IMR-90 (cell line): ENCODE measurements around the gene SH3RF3. TPM values are rescaled to one million over a fixed set of nuclear protein-coding genes. Genes with fewer than 3 reads are reported as not detected.
A peak's percentile ranks its signal among the peaks of the same experiment; 100 is the strongest.

Experiments
- ATAC-seq: fragments of 200-7000 bp; cut with Tn5 transposase; 2 replicates; pipeline ENCODE4 v1.9.1; 2020; ENCODE audit warnings: low read depth, mild to moderate bottlenecking, moderate library complexity
- BruUV-seq: library from RNA; stranded (reverse); fragments of 400-500 nt; replicated peaks from 2 replicates; lab custom pipeline; 2021; lab: Mats Ljungman, UMichigan
- CTCF ChIA-PET: fragments of 300-600 bp; formaldehyde crosslinking; extraction: SDS; loops from one replicate; lab custom pipeline; 2021; ENCODE audit warnings: antibody characterized with exemption; lab: Yijun Ruan, JAX
- POLR2A ChIA-PET: fragments of 300-600 bp; sonication (Branson Sonifier 250); formaldehyde crosslinking; loops from one replicate; lab custom pipeline; 2022; ENCODE audit warnings: antibody characterized with exemption; ENCODE audit not compliant: unreplicated experiment; lab: Charles Lee
- DNase-seq: peaks from one replicate; pipeline ENCODE4 v3.0.0; 2013
- H2AFZ ChIP-seq: replicated peaks from 2 replicates; pipeline ENCODE3; 2013; ENCODE audit warnings: low read length, mild to moderate bottlenecking; ENCODE audit not compliant: poor library complexity
- H2AK5ac ChIP-seq: 2 replicates; pipeline ENCODE4 v1.6.1; 2013; ENCODE audit warnings: low read depth, low read length, inconsistent platforms
- H2AK9ac ChIP-seq: replicated peaks from 2 replicates; pipeline ENCODE3; 2013; ENCODE audit warnings: mild to moderate bottlenecking, low read depth, low read length, moderate library complexity; ENCODE audit not compliant: poor library complexity
- H2BK120ac ChIP-seq: 2 replicates; pipeline ENCODE4 v1.6.1; 2013; ENCODE audit warnings: low read depth, low read length, inconsistent platforms
- H2BK15ac ChIP-seq: 3 replicates; pipeline ENCODE4 v1.6.1; 2013; ENCODE audit warnings: low read depth, low read length, inconsistent platforms
- H2BK20ac ChIP-seq: 2 replicates; pipeline ENCODE4 v1.6.1; 2013; ENCODE audit warnings: low read depth, mild to moderate bottlenecking, inconsistent platforms, low read length, moderate library complexity
- H2BK5ac ChIP-seq: 2 replicates; pipeline ENCODE4 v1.6.1; 2013; ENCODE audit warnings: mild to moderate bottlenecking, low read depth, low read length, inconsistent platforms; ENCODE audit not compliant: poor library complexity, severe bottlenecking
- H3K14ac ChIP-seq: replicated peaks from 2 replicates; pipeline ENCODE4 v1.6.1; 2013; ENCODE audit warnings: low read depth, low read length, inconsistent platforms
- H3K18ac ChIP-seq: 2 replicates; pipeline ENCODE4 v1.6.1; 2013; ENCODE audit warnings: low read depth, low read length, control low read depth
- H3K23ac ChIP-seq: 2 replicates; pipeline ENCODE4 v1.6.1; 2013; ENCODE audit warnings: low read depth, low read length, inconsistent platforms
- H3K27ac ChIP-seq: 2 replicates; pipeline ENCODE4 v1.5.1; 2013; ENCODE audit warnings: mild to moderate bottlenecking, control low read depth, low read length; ENCODE audit not compliant: insufficient read depth
- H3K27me3 ChIP-seq: 2 replicates; pipeline ENCODE4 v1.6.1; 2013; ENCODE audit warnings: low read length; ENCODE audit not compliant: control insufficient read depth, insufficient read depth
- H3K36me3 ChIP-seq: 2 replicates; pipeline ENCODE4 v1.6.1; 2013; ENCODE audit warnings: low read length, mixed read lengths; ENCODE audit not compliant: control insufficient read depth, insufficient read depth
- H3K4ac ChIP-seq: 2 replicates; pipeline ENCODE4 v1.6.1; 2013; ENCODE audit warnings: low read depth, low read length, inconsistent platforms
- H3K4me1 ChIP-seq: 2 replicates; pipeline ENCODE4 v1.6.1; 2013; ENCODE audit warnings: low read length, mixed read lengths; ENCODE audit not compliant: control insufficient read depth, insufficient read depth
- H3K4me2 ChIP-seq: 2 replicates; pipeline ENCODE4 v1.6.1; 2013; ENCODE audit warnings: low read depth, mild to moderate bottlenecking, control low read depth, low read length, moderate library complexity
- H3K4me3 ChIP-seq: 2 replicates; pipeline ENCODE4 v1.5.1; 2013; ENCODE audit warnings: low read depth, mild to moderate bottlenecking, control low read depth, low read length, moderate library complexity; ENCODE audit not compliant: insufficient read depth
- H3K56ac ChIP-seq: 2 replicates; pipeline ENCODE4 v1.6.1; 2013; ENCODE audit warnings: low read length, inconsistent platforms; ENCODE audit not compliant: insufficient read depth; ENCODE audit errors: extremely low read depth
- H3K79me1 ChIP-seq, 2 experiments: 2 replicates each; pipeline ENCODE4 v1.6.1; 2013; ENCODE audit warnings: low read length in 2 of 2, inconsistent platforms in 1 of 2, low read depth in 1 of 2
- H3K9ac ChIP-seq: 2 replicates; pipeline ENCODE4 v1.6.1; 2013; ENCODE audit warnings: low read depth, low read length, control low read depth
- H3K9me1 ChIP-seq: 2 replicates; pipeline ENCODE4 v1.6.1; 2013; ENCODE audit warnings: low read length, inconsistent platforms; ENCODE audit not compliant: insufficient read depth
- H3K9me3 ChIP-seq: 2 replicates; pipeline ENCODE4 v1.6.1; 2013; ENCODE audit warnings: low read length; ENCODE audit not compliant: control insufficient read depth, insufficient read depth
- H4K20me1 ChIP-seq: 2 replicates; pipeline ENCODE4 v1.6.1; 2013; ENCODE audit warnings: low read length, inconsistent platforms; ENCODE audit not compliant: insufficient read depth
- H4K5ac ChIP-seq: 2 replicates; pipeline ENCODE4 v1.6.1; 2013; ENCODE audit warnings: mild to moderate bottlenecking, low read depth, low read length, control low read depth
- H4K8ac ChIP-seq, 2 experiments: 2 replicates each; pipeline ENCODE4 v1.6.1; 2013; ENCODE audit warnings: low read depth in 2 of 2, low read length in 2 of 2, control low read depth in 1 of 2, inconsistent platforms in 1 of 2
- H4K91ac ChIP-seq: 2 replicates; pipeline ENCODE4 v1.6.1; 2013; ENCODE audit warnings: low read depth, low read length, inconsistent platforms; ENCODE audit not compliant: insufficient read depth
- BHLHE40 ChIP-seq: fragments of 150-350 bp; IDR thresholded peaks from 2 replicates; pipeline ENCODE4 v1.6.1; 2016; ENCODE audit warnings: mild to moderate bottlenecking, low read depth, low read length
- CEBPB ChIP-seq: IDR thresholded peaks from 2 replicates; pipeline ENCODE4 v1.6.1; 2012; ENCODE audit warnings: low read depth, low read length, improper control_type of control experiment
- CHD1 ChIP-seq: IDR thresholded peaks from 2 replicates; pipeline ENCODE4 v1.6.1; 2012; ENCODE audit warnings: low read depth, low read length, improper control_type of control experiment
- FOS ChIP-seq: fragments of 150-350 bp; IDR thresholded peaks from 2 replicates; pipeline ENCODE4 v1.6.1; 2016; ENCODE audit warnings: low read depth, low read length
- MAFK ChIP-seq: IDR thresholded peaks from 2 replicates; pipeline ENCODE4 v1.6.1; 2012; ENCODE audit warnings: low read depth, low read length, improper control_type of control experiment
- MAZ ChIP-seq: IDR thresholded peaks from 2 replicates; pipeline ENCODE4 v1.6.1; 2012; ENCODE audit warnings: low read depth, mild to moderate bottlenecking, low read length, improper control_type of control experiment, moderate library complexity, borderline replicate concordance
- MXI1 ChIP-seq: IDR thresholded peaks from 2 replicates; pipeline ENCODE4 v1.6.1; 2012; ENCODE audit warnings: low read depth, mild to moderate bottlenecking, low read length, moderate library complexity, borderline replicate concordance
- NFE2L2 ChIP-seq: fragments of 150-350 bp; IDR thresholded peaks from 2 replicates; pipeline ENCODE4 v1.6.1; 2016; ENCODE audit warnings: low read depth, mild to moderate bottlenecking, low read length
- POLR2A ChIP-seq: IDR thresholded peaks from 2 replicates; pipeline ENCODE4 v1.6.1; 2012; ENCODE audit warnings: mild to moderate bottlenecking, low read depth, low read length
- RAD21 ChIP-seq: IDR thresholded peaks from 2 replicates; pipeline ENCODE4 v1.6.1; 2012; ENCODE audit warnings: low read length, improper control_type of control experiment
- RCOR1 ChIP-seq: IDR thresholded peaks from 2 replicates; pipeline ENCODE4 v1.6.1; 2012; ENCODE audit warnings: mild to moderate bottlenecking, low read length, improper control_type of control experiment; ENCODE audit not compliant: insufficient replicate concordance
- RFX5 ChIP-seq: IDR thresholded peaks from 2 replicates; pipeline ENCODE4 v1.8.0; 2012; ENCODE audit warnings: low read depth, mild to moderate bottlenecking, low read length, moderate library complexity
- SMC3 ChIP-seq: fragments of 150-350 bp; IDR thresholded peaks from 2 replicates; pipeline ENCODE4 v1.6.1; 2016; ENCODE audit warnings: low read depth, mild to moderate bottlenecking, antibody characterized with exemption, low read length, moderate library complexity
- WGBS, 2 experiments: methylation state at CpG; one replicate each; pipeline versions ENCODE4 v1.1.5 to v1.1.7; 2013; ENCODE audit warnings: missing lambda C conversion rate in 2 of 2; ENCODE audit not compliant: insufficient read length in 1 of 2; ENCODE audit errors: extremely low coverage in 2 of 2; 5-methylcytosine and 5-hydroxymethylcytosine counted together
- dilution Hi-C: fragments of 300-500 bp; cut with HindIII; formaldehyde crosslinking; loops from one replicate; pipeline ENCODE4 v1.14.3; 2018; ENCODE audit warnings: low sequenced_read_pairs; ENCODE audit not compliant: unreplicated experiment
- in situ Hi-C: fragments of 300-500 bp; cut with MboI; formaldehyde crosslinking; loops from 3 replicates; pipeline ENCODE4 v1.14.3; 2019; ENCODE audit warnings: low sequenced_read_pairs, inconsistent platforms, mixed read lengths
- intact Hi-C: fragments of 100-400 bp; cut with micrococcal nuclease; formaldehyde crosslinking; loops from 2 replicates; pipeline ENCODE4 v1.10.0; 2022
- polyA plus RNA-seq, 3 experiments: library from polyadenylated mRNA; depleted of rRNA; stranded (reverse); fragments of >200 nt; gene quantifications; 2 replicates each; pipeline ENCODE4 v1.2.3, GENCODE V29; 2012; ENCODE audit warnings: low replicate concordance in 1 of 3
- total RNA-seq: library from RNA; depleted of rRNA; stranded (reverse); fragments of >200 nt; gene quantifications from 2 replicates; pipeline ENCODE4 v1.2.3, GENCODE V29; 2012
- TF ChIP-seq, protein P1 (sequence below): conservative IDR thresholded peaks from 2 replicates; pipeline ENCODE4 v1.5.1; 2012; ENCODE audit warnings: mild to moderate bottlenecking, low read depth, low read length, improper control_type of control experiment
- TF ChIP-seq, protein P2 (sequence below): fragments of 150-350 bp; IDR thresholded peaks from 2 replicates; pipeline ENCODE4 v1.6.1; 2016; ENCODE audit warnings: low read depth, mild to moderate bottlenecking, low read length, moderate library complexity, borderline replicate concordance
- TF ChIP-seq, protein P3 (sequence below): fragments of 150-350 bp; IDR thresholded peaks from 2 replicates; pipeline ENCODE4 v1.6.1; 2017; ENCODE audit warnings: mild to moderate bottlenecking, antibody characterized with exemption, low read length, low read depth

SH3RF3 gene
- total and polyA plus RNA-seq, 2 of the 4 experiments (the other 2 are of a cell fraction): 3.4 to 5.3 TPM

DNA sequence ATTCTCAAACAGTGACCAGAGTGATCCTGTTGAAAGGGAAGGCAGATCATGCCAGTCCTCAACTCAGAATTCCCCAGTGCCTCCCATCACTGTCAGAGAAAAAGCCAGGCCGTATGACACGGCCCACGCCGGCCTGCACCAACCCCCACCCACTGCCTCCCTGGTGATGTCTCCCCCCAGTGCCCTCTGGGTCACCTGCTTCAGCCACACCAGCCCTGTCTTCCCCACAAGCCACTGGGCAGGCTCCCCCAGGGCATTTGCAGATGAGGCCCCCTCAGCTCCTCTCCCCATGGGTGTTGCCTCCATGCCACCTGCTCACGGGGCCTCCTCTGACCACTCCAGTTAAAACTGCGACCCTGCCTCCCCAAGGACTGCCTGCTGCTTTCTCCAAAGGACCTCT lies 169.8 kb downstream of the SH3RF3 start:
- Histone ChIP-seq H3K27ac (no peak overlapping the region), H3K9ac (no peak overlapping the region), H3K4me3 (no peak overlapping the region), H3K36me3 (no peaks in the 10 kb centered on the region), H2BK15ac (no peak overlapping the region), H3K4me1 (peaks cover 8% of the 10 kb centered on the region), H3K4me2 (no peak overlapping the region), H4K8ac (no peak overlapping the region), H3K4ac (0 out of 2 replicates have a peak overlapping the region, but pooled peaks have one; percentile 9), H3K14ac (no peak overlapping the region), H3K27me3 (no peaks in the 10 kb centered on the region), H3K9me3 (peaks cover 3% of the 10 kb centered on the region; the same call in 1 of the 2 replicates), H4K5ac (no peak overlapping the region), H3K18ac (no peak overlapping the region), H2BK120ac (no peak overlapping the region), H3K56ac (no peak overlapping the region), H2AK5ac (no peak overlapping the region), H2AK9ac (peak overlapping the region; percentile 11), H4K20me1 (peaks cover 78% of the 10 kb centered on the region), H3K79me1 (peaks cover 57 to 93% of the 10 kb centered on the region in 2 experiments), H2AFZ (no peak overlapping the region), H2BK5ac (no peak overlapping the region), H3K23ac (no peak overlapping the region), H4K91ac (no peak overlapping the region), H3K9me1 (peaks cover 19% of the 10 kb centered on the region), H2BK20ac (no peak overlapping the region)
- CTCF ChIA-PET: no interaction called here
- no TSS peak for BruUV-seq
- ATAC-seq: no peak
- intact Hi-C loops: no loop called here
- DNase-seq: no peak
- POLR2A ChIA-PET: no interaction called here
- in situ Hi-C loops: no loop called here
- WGBS, 2 experiments: no CpG with 5 or more reads among the region's 6 CpGs
- TF ChIP-seq RFX5: no peak
- TF ChIP-seq BHLHE40: no peak
- TF ChIP-seq, protein P1, sequence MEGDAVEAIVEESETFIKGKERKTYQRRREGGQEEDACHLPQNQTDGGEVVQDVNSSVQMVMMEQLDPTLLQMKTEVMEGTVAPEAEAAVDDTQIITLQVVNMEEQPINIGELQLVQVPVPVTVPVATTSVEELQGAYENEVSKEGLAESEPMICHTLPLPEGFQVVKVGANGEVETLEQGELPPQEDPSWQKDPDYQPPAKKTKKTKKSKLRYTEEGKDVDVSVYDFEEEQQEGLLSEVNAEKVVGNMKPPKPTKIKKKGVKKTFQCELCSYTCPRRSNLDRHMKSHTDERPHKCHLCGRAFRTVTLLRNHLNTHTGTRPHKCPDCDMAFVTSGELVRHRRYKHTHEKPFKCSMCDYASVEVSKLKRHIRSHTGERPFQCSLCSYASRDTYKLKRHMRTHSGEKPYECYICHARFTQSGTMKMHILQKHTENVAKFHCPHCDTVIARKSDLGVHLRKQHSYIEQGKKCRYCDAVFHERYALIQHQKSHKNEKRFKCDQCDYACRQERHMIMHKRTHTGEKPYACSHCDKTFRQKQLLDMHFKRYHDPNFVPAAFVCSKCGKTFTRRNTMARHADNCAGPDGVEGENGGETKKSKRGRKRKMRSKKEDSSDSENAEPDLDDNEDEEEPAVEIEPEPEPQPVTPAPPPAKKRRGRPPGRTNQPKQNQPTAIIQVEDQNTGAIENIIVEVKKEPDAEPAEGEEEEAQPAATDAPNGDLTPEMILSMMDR: no peak
- no peak for TF ChIP-seq SMC3
- TF ChIP-seq RAD21: no peak
- TF ChIP-seq CEBPB: no peak
- TF ChIP-seq MXI1: no peak
- no peak for TF ChIP-seq CHD1
- TF ChIP-seq NFE2L2: no peak
- TF ChIP-seq RCOR1: no peak
- TF ChIP-seq FOS: no peak
- TF ChIP-seq, protein P2, sequence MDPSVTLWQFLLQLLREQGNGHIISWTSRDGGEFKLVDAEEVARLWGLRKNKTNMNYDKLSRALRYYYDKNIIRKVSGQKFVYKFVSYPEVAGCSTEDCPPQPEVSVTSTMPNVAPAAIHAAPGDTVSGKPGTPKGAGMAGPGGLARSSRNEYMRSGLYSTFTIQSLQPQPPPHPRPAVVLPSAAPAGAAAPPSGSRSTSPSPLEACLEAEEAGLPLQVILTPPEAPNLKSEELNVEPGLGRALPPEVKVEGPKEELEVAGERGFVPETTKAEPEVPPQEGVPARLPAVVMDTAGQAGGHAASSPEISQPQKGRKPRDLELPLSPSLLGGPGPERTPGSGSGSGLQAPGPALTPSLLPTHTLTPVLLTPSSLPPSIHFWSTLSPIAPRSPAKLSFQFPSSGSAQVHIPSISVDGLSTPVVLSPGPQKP: no peak
- no peak for TF ChIP-seq MAFK
- no peak for TF ChIP-seq MAZ
- TF ChIP-seq, protein P3, sequence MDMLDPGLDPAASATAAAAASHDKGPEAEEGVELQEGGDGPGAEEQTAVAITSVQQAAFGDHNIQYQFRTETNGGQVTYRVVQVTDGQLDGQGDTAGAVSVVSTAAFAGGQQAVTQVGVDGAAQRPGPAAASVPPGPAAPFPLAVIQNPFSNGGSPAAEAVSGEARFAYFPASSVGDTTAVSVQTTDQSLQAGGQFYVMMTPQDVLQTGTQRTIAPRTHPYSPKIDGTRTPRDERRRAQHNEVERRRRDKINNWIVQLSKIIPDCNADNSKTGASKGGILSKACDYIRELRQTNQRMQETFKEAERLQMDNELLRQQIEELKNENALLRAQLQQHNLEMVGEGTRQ: no peak
- no peak for TF ChIP-seq POLR2A
- dilution Hi-C loops: no loop called here
